Right lobe of liver (tissue), 4 donors: ENCODE results near the gene ANO7.

ENCODE experiments used
- CTCF ChIP-seq, 4 donors: fragments of 200-600 bp in 3 of 4; fragments of 450-650 bp in 1 of 4; IDR thresholded peaks; one replicate each; pipeline versions ENCODE4 v1.5.1 to v1.8.0; 2016 to 2022; ENCODE audit warnings: antibody characterized with exemption in 4 of 4, mild to moderate bottlenecking in 2 of 4
- POLR2A ChIP-seq: fragments of 450-650 bp; IDR thresholded peaks from one replicate; pipeline ENCODE4 v1.6.1; 2017; ENCODE audit warnings: antibody characterized with exemption, mild to moderate bottlenecking
- donor health status: DM: no; HTN: no; CAD: no.
- donor health status: DM: no; HTN: no; CAD: no.
- donor health status: DM: no; HTN: yes; CAD: no.

DNA sequence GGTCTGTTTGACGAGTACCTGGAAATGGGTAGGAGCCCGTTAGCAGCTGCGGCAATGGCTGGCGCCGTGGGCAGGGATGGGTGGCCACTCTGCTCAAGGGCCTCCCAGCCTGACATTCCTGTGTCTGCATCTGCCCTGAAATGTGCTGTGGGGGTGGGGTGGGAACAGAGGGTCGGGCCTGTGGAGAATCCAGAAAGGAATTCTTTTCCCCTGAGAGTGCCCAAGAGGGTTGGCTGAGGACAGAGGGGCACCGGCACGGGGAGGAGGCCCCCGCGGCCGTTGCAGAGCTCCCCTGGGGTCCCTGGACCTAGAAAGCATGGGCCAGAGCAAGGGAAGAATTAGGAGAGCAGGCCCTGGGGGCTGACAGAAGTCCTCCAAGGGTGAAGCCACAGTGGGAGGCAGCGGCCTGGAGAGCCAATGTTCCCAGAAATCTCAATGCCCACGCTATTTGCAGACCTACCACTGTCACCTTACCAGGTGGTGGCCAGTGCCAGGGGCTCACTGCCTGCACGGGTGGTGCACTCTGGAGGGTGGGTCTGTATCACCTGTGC, 27.8 kb downstream of the ANO7 start:
- TF ChIP-seq CTCF (IDR thresholded peaks at IDR 0.05) (no peak), POLR2A (no peak)
